ENCODE results near the gene SPEF1.

The SPEF1 gene

GRCh38 chr20:3764659-3765058, 16.6 kb downstream of the SPEF1 start:
- DNase-seq = no peak

GRCh38 chr20:3763671-3764601, 17.3 kb downstream of the SPEF1 start:
- DNase-seq = no peak

- peak in 1 of 3 experiments; percentile 18 for DNase-seq
Measured at GRCh38 chr20:3760655-3761348, 20.4 kb downstream of the SPEF1 start.

- no peak for DNase-seq
Measured at GRCh38 chr20:3759884-3760283, 21.4 kb downstream of the SPEF1 start.

GRCh38 chr20:3759316-3759823, 21.9 kb downstream of the SPEF1 start:
- no peak for DNase-seq

GRCh38 chr20:3758566-3758965, 22.7 kb downstream of the SPEF1 start:
- DNase-seq = no peak

- DNase-seq = no peak
Measured at GRCh38 chr20:3757268-3757667, 24.0 kb downstream of the SPEF1 start.

- no peak for DNase-seq
Measured at GRCh38 chr20:3755814-3756480, 25.3 kb downstream of the SPEF1 start.

- no peak for DNase-seq
Measured at GRCh38 chr20:3755269-3755668, 26.0 kb downstream of the SPEF1 start.

GRCh38 chr20:3754276-3754630, 27.0 kb downstream of the SPEF1 start:
- no peak for DNase-seq

GRCh38 chr20:3753501-3754275, 27.6 kb downstream of the SPEF1 start:
- DNase-seq = no peak

GRCh38 chr20:3753098-3753497, 28.1 kb downstream of the SPEF1 start:
- peak; percentile 11 to 63 (median 55) for DNase-seq

GRCh38 chr20:3752386-3752759, 28.9 kb downstream of the SPEF1 start:
- no peak for DNase-seq

GRCh38 chr20:3751675-3752385, 29.4 kb downstream of the SPEF1 start:
- DNase-seq = peak; percentile 76 to 82 (median 77)

GRCh38 chr20:3751305-3751674, 30.0 kb downstream of the SPEF1 start:
- peak in 2 of 3 experiments; percentile 49 to 58 for DNase-seq

- peak in 1 of 3 experiments; percentile 77 for DNase-seq
Measured at GRCh38 chr20:3749689-3750531, 31.3 kb downstream of the SPEF1 start.

- DNase-seq = no peak
Measured at GRCh38 chr20:3749087-3749688, 32.1 kb downstream of the SPEF1 start.

GRCh38 chr20:3748073-3748472, 33.2 kb downstream of the SPEF1 start:
- no peak for DNase-seq

- DNase-seq = no peak
Measured at GRCh38 chr20:3747471-3747870, 33.8 kb downstream of the SPEF1 start.

GRCh38 chr20:3745686-3746173, 35.5 kb downstream of the SPEF1 start:
- no peak for DNase-seq

Measured in NCI-H1417 (cell line).